Right atrium auricular region (tissue), 2 donors: ENCODE results near the gene DLX5. TPM values are rescaled to one million over a fixed set of nuclear protein-coding genes. Genes with fewer than 3 reads are reported as not detected.

ENCODE experiments used
- DNase-seq: peaks from one replicate; pipeline ENCODE4 v3.0.0-alpha.2; 2019; ENCODE audit warnings: low spot score
- H3K27ac ChIP-seq, 2 donors: fragments of 200-600 bp; sonication (generic); 1 replicate in 1 of 2; 2 replicates in 1 of 2; pipeline ENCODE4 v1.5.1; 2016 to 2019
- H3K27me3 ChIP-seq, 2 donors: fragments of 200-600 bp; sonication (generic); one replicate each; pipeline versions ENCODE4 v1.5.1 to v1.6.0; 2017 to 2019
- H3K36me3 ChIP-seq: fragments of 200-600 bp; sonication (generic); one replicate; pipeline ENCODE4 v1.5.1; 2016
- H3K4me1 ChIP-seq, 2 donors: fragments of 200-600 bp; sonication (generic); one replicate each; pipeline versions ENCODE4 v1.5.1 to v1.6.0; 2017 to 2019
- H3K4me3 ChIP-seq, 2 donors: fragments of 200-600 bp; sonication (generic); 1 replicate in 1 of 2; 2 replicates in 1 of 2; pipeline ENCODE4 v1.5.1; 2017 to 2019; ENCODE audit warnings: mild to moderate bottlenecking in 1 of 2, moderate library complexity in 1 of 2
- H3K9me3 ChIP-seq, 2 donors: fragments of 200-600 bp; sonication (generic); one replicate each; pipeline ENCODE4 v1.5.1; 2019
- CTCF ChIP-seq, 2 donors: fragments of 200-600 bp; sonication (generic); IDR thresholded peaks; one replicate each; pipeline ENCODE4 v1.5.1; 2019; ENCODE audit warnings: antibody characterized with exemption in 2 of 2
- total RNA-seq, 2 donors: library from RNA; depleted of rRNA; stranded (reverse); fragments of >200 nt; gene quantifications; one replicate each; pipeline ENCODE4 v1.1.0, GENCODE V29; 2016

The DLX5 gene
- total RNA-seq, 2 donors from 2014 or later, result not detected

- H3K9me3 ChIP-seq, result no peaks in the 10 kb centered on the region
- H3K27me3 ChIP-seq, result peaks cover 61 to 63% of the 10 kb centered on the region in 2 donors
- TF ChIP-seq CTCF (IDR thresholded peaks at IDR 0.05), result no peak
- no peaks in the 10 kb centered on the region for H3K36me3 ChIP-seq
- H3K4me3 ChIP-seq, result no peak overlapping the region
- no peak for DNase-seq
- peaks cover 0 to 11% of the 10 kb centered on the region in 2 donors for H3K4me1 ChIP-seq
- no peak overlapping the region for H3K27ac ChIP-seq
Measured at GRCh38 chr7:97011104-97011503, 13.5 kb downstream of the DLX5 start.

GRCh38 chr7:97009753-97010732 is 14.6 kb downstream of the DLX5 start:
- H3K4me3 ChIP-seq, result no peak overlapping the region
- TF ChIP-seq CTCF (IDR thresholded peaks at IDR 0.05), result no peak
- H3K36me3 ChIP-seq, result no peaks in the 10 kb centered on the region
- H3K27me3 ChIP-seq, result peaks cover 58 to 60% of the 10 kb centered on the region in 2 donors
- H3K9me3 ChIP-seq, result no peaks in the 10 kb centered on the region
- peaks cover 0 to 21% of the 10 kb centered on the region in 2 donors for H3K4me1 ChIP-seq
- no peak overlapping the region for H3K27ac ChIP-seq
- DNase-seq, result no peak

- H3K4me3 ChIP-seq, result no peak overlapping the region
- TF ChIP-seq CTCF (IDR thresholded peaks at IDR 0.05), result no peak
- no peaks in the 10 kb centered on the region for H3K9me3 ChIP-seq
- H3K27me3 ChIP-seq, result peaks cover 62 to 68% of the 10 kb centered on the region in 2 donors
- peaks cover 0 to 22% of the 10 kb centered on the region in 2 donors for H3K4me1 ChIP-seq
- DNase-seq, result no peak
- no peak overlapping the region for H3K27ac ChIP-seq
- H3K36me3 ChIP-seq, result no peaks in the 10 kb centered on the region
Measured at GRCh38 chr7:97008275-97008917, 16.2 kb downstream of the DLX5 start.

GRCh38 chr7:97007583-97007861 is 17.1 kb downstream of the DLX5 start:
- no peak overlapping the region for H3K4me3 ChIP-seq
- peaks cover 0 to 22% of the 10 kb centered on the region in 2 donors for H3K4me1 ChIP-seq
- H3K36me3 ChIP-seq, result no peaks in the 10 kb centered on the region
- no peak overlapping the region for H3K27ac ChIP-seq
- no peak for DNase-seq
- no peak for TF ChIP-seq CTCF (IDR thresholded peaks at IDR 0.05)
- no peaks in the 10 kb centered on the region for H3K9me3 ChIP-seq
- peaks cover 62 to 71% of the 10 kb centered on the region in 2 donors for H3K27me3 ChIP-seq

GRCh38 chr7:97006816-97007582 is 17.6 kb downstream of the DLX5 start:
- Histone ChIP-seq H3K27me3 (peaks cover 62 to 73% of the 10 kb centered on the region in 2 donors), H3K9me3 (no peaks in the 10 kb centered on the region), H3K4me3 (peak overlapping the region in 1 of 2 donors; percentile 43), H3K36me3 (no peaks in the 10 kb centered on the region), H3K4me1 (peaks cover 0 to 22% of the 10 kb centered on the region in 2 donors), H3K27ac (no peak overlapping the region)
- no peak for DNase-seq
- no peak for TF ChIP-seq CTCF (IDR thresholded peaks at IDR 0.05)
